Measurements from ENCODE around the gene HDAC4.

Gene HDAC4

DNA sequence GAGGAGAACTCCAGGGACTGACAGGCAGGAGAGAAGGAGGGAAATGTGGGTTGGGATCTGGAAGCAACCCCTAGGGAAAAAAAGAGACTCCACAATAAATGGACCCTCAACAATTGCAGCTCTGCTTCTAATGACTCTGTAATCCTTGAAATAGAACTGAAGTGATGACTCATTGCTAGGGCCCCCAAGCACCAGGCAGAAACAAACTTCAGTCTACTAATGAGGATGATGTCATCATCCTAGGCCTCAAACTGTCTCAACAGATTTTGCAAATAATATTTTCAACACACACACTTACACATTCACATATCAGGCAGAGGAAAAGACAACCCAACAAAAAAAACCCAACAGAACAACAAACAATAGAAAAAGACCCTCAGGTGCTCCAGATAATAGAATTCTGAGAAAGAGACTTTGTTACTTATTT is 143.3 kb downstream of the HDAC4 start:
- Histone ChIP-seq H3F3A (ENCODE audit: insufficient read depth) (0 out of 2 replicates have a peak, but pooled peaks cover 3% of the 10 kb centered on the region), H3K27ac (ENCODE audit: low read depth, low read length) (no peak overlapping the region), H3K36me3 (ENCODE audit: low read length) (no peaks in the 10 kb centered on the region), H2AFZ (ENCODE audit: low read depth, low read length, severe bottlenecking) (no peak overlapping the region), H3K9me2 (replicated peaks; ENCODE audit: insufficient read depth, low read length) (no peaks in the 10 kb centered on the region), H3K4me3 (ENCODE audit: insufficient read depth, low read length, poor library complexity, severe bottlenecking) (no peak overlapping the region), H3K79me2 (ENCODE audit: insufficient read depth, low read length) (no peaks in the 10 kb centered on the region), H4K20me1 (ENCODE audit: low read depth, low read length) (no peaks in the 10 kb centered on the region; the same call in 1 of the 2 replicates), H3K9me3 (ENCODE audit: insufficient read depth, low read length) (no peaks in the 10 kb centered on the region), H3K27me3 (ENCODE audit: low read length) (no peaks in the 10 kb centered on the region), H3K9ac (ENCODE audit: low read length) (no peak overlapping the region), H3K4me2 (ENCODE audit: low read depth, low read length, poor library complexity, severe bottlenecking) (no peak overlapping the region)
- no peak for TF ChIP-seq EZH2phosphoT487 (conservative IDR thresholded peaks at IDR 0.05; ENCODE audit: low read length)
- TF ChIP-seq, protein P1, sequence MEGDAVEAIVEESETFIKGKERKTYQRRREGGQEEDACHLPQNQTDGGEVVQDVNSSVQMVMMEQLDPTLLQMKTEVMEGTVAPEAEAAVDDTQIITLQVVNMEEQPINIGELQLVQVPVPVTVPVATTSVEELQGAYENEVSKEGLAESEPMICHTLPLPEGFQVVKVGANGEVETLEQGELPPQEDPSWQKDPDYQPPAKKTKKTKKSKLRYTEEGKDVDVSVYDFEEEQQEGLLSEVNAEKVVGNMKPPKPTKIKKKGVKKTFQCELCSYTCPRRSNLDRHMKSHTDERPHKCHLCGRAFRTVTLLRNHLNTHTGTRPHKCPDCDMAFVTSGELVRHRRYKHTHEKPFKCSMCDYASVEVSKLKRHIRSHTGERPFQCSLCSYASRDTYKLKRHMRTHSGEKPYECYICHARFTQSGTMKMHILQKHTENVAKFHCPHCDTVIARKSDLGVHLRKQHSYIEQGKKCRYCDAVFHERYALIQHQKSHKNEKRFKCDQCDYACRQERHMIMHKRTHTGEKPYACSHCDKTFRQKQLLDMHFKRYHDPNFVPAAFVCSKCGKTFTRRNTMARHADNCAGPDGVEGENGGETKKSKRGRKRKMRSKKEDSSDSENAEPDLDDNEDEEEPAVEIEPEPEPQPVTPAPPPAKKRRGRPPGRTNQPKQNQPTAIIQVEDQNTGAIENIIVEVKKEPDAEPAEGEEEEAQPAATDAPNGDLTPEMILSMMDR (IDR thresholded peaks at IDR 0.05; ENCODE audit: insufficient read depth, low read length, poor library complexity, severe bottlenecking) = no peak

DNA sequence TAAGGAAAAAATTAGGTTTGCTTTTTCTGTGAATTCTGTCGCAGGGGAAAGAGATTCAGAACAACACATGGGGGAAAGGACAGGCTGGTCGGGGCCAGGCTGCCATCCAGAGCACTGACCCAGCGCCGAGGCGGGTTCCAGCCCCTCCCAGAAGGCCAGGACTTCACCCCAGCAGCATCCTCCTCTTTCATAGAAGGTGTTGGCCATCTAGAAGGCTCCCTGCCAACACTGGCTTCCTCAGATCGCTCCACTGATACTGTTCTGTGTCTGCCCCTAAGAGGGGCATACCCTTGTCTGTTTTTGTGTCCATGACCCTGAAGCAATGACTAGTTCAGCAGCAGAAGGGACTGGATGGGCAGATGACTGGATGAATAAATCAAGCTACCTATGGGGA is 144.5 kb downstream of the HDAC4 start:
- TF ChIP-seq, protein P1 (IDR thresholded peaks at IDR 0.05; ENCODE audit: insufficient read depth, low read length, poor library complexity, severe bottlenecking) = no peak
- no peak for TF ChIP-seq EZH2phosphoT487 (conservative IDR thresholded peaks at IDR 0.05; ENCODE audit: low read length)

DNA sequence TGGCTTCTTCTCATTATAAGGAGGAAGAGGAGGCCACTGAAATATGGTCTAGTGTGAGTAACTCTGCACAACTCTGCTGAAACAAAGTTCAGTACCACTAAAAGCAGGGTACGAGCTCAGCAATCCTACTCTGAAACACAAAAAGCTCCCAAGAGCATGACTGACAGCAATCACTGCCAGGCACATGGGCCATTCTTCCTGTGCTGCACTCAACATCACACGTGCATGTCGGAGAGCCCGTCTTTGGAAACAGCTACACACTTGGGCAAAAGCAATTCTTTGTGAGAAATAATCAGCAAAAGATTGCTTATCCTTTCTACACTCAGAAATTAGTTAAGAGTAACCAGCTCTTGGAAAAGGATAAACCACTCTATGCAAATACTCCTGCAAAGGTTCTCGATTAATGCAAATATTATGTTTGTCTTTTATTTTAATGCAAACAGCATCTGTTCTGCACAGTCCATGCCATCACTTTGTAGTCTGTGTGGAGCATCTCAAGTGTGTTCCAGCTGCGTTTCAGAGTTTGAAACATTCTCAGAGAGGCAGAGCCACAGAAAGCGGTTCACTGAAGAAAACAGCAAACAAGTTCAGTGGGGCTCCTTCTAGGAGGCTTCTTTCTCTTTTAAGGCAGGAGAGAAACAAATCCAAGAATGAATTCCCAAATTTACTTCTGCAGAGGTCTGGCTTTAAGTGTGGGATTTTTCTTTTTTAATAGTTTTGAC is 145.0 kb downstream of the HDAC4 start:
- TF ChIP-seq EZH2phosphoT487 (conservative IDR thresholded peaks at IDR 0.05; ENCODE audit: low read length) = no peak
- TF ChIP-seq, protein P1 (IDR thresholded peaks at IDR 0.05; ENCODE audit: insufficient read depth, low read length, poor library complexity, severe bottlenecking) = no peak
- Histone ChIP-seq H3K9ac (ENCODE audit: low read length) (no peak overlapping the region), H3K9me3 (ENCODE audit: insufficient read depth, low read length) (no peaks in the 10 kb centered on the region), H3K27me3 (ENCODE audit: low read length) (no peaks in the 10 kb centered on the region), H3F3A (ENCODE audit: insufficient read depth) (0 out of 2 replicates have a peak, but pooled peaks cover 3% of the 10 kb centered on the region), H2AFZ (ENCODE audit: low read depth, low read length, severe bottlenecking) (no peak overlapping the region), H3K36me3 (ENCODE audit: low read length) (no peaks in the 10 kb centered on the region), H3K27ac (ENCODE audit: low read depth, low read length) (no peak overlapping the region), H3K79me2 (ENCODE audit: insufficient read depth, low read length) (no peaks in the 10 kb centered on the region), H4K20me1 (ENCODE audit: low read depth, low read length) (no peaks in the 10 kb centered on the region; the same call in 1 of the 2 replicates), H3K4me3 (ENCODE audit: insufficient read depth, low read length, poor library complexity, severe bottlenecking) (no peak overlapping the region), H3K4me2 (ENCODE audit: low read depth, low read length, poor library complexity, severe bottlenecking) (no peak overlapping the region), H3K9me2 (replicated peaks; ENCODE audit: insufficient read depth, low read length) (no peaks in the 10 kb centered on the region)

More for the DNA sequence above, 144.5 kb downstream of the HDAC4 start:
- Histone ChIP-seq H3K4me3 (ENCODE audit: insufficient read depth, low read length, poor library complexity, severe bottlenecking) (no peak overlapping the region), H3K9ac (ENCODE audit: low read length) (no peak overlapping the region), H3K27ac (ENCODE audit: low read depth, low read length) (no peak overlapping the region), H2AFZ (ENCODE audit: low read depth, low read length, severe bottlenecking) (no peak overlapping the region), H3K9me2 (replicated peaks; ENCODE audit: insufficient read depth, low read length) (no peaks in the 10 kb centered on the region), H3K9me3 (ENCODE audit: insufficient read depth, low read length) (no peaks in the 10 kb centered on the region), H4K20me1 (ENCODE audit: low read depth, low read length) (no peaks in the 10 kb centered on the region; the same call in 1 of the 2 replicates), H3F3A (ENCODE audit: insufficient read depth) (0 out of 2 replicates have a peak, but pooled peaks cover 3% of the 10 kb centered on the region), H3K27me3 (ENCODE audit: low read length) (no peaks in the 10 kb centered on the region), H3K4me2 (ENCODE audit: low read depth, low read length, poor library complexity, severe bottlenecking) (no peak overlapping the region), H3K36me3 (ENCODE audit: low read length) (no peaks in the 10 kb centered on the region), H3K79me2 (ENCODE audit: insufficient read depth, low read length) (no peaks in the 10 kb centered on the region)
